GM19328 (cell line): Measurements from ENCODE around the gene SELENOI.
"Not testable (repeated sequence)": the region's sequence is repeated elsewhere in the genome, so short reads cannot be mapped to it uniquely, and the experiment has no call there.

Source experiments
- ATAC-seq: cut with Tn5 transposase; IDR thresholded peaks from one replicate; pipeline ENCODE4 v1.9.1; 2021; ENCODE audit warnings: mild to moderate bottlenecking, moderate library complexity; ENCODE audit not compliant: unreplicated experiment

Gene SELENOI

GRCh38 chr2:26355038-26355995, 9.4 kb downstream of the SELENOI start:
- ATAC-seq, result no peak

- no peak for ATAC-seq
These were observed 10.2 kb downstream of the SELENOI start for GRCh38 chr2:26356111-26356510.

GRCh38 chr2:26356771-26357170, 10.8 kb downstream of the SELENOI start:
- no peak for ATAC-seq

GRCh38 chr2:26359886-26360473, 14.0 kb downstream of the SELENOI start:
- no peak for ATAC-seq

- no peak for ATAC-seq
These were observed 17.4 kb downstream of the SELENOI start for GRCh38 chr2:26363323-26363722.

GRCh38 chr2:26363958-26364357, 18.0 kb downstream of the SELENOI start:
- ATAC-seq, result no peak

GRCh38 chr2:26364669-26365068, 18.7 kb downstream of the SELENOI start:
- ATAC-seq, result no peak

GRCh38 chr2:26366957-26367356, 21.0 kb downstream of the SELENOI start:
- no peak for ATAC-seq

GRCh38 chr2:26369664-26370063, 23.7 kb downstream of the SELENOI start:
- not testable (repeated sequence) for ATAC-seq

- ATAC-seq, result not testable (repeated sequence)
These were observed 25.0 kb downstream of the SELENOI start for GRCh38 chr2:26370909-26371308.

GRCh38 chr2:26376799-26377198, 30.9 kb downstream of the SELENOI start:
- no peak for ATAC-seq

GRCh38 chr2:26380281-26380680, 34.3 kb downstream of the SELENOI start:
- no peak for ATAC-seq

GRCh38 chr2:26382564-26382963, 36.6 kb downstream of the SELENOI start:
- no peak for ATAC-seq

GRCh38 chr2:26384183-26384582, 38.2 kb downstream of the SELENOI start:
- no peak for ATAC-seq

- ATAC-seq, result no peak
These were observed 38.7 kb downstream of the SELENOI start for GRCh38 chr2:26384597-26384996.

GRCh38 chr2:26387189-26387588, 41.2 kb downstream of the SELENOI start:
- ATAC-seq, result no peak

GRCh38 chr2:26394694-26395093, 48.8 kb downstream of the SELENOI start:
- no peak for ATAC-seq

GRCh38 chr2:26395394-26395793, 49.5 kb downstream of the SELENOI start:
- ATAC-seq, result no peak

GRCh38 chr2:26396734-26397298, 50.9 kb downstream of the SELENOI start:
- no peak for ATAC-seq

GRCh38 chr2:26399771-26400376, 53.9 kb downstream of the SELENOI start:
- no peak for ATAC-seq

GRCh38 chr2:26400723-26401122, 54.8 kb downstream of the SELENOI start:
- no peak for ATAC-seq
